HG02981 (cell line): ENCODE measurements around the gene SLC17A2.
A peak's percentile ranks its signal among the peaks of the same experiment; 100 is the strongest.
"Not testable (repeated sequence)": the region's sequence is repeated elsewhere in the genome, so short reads cannot be mapped to it uniquely, and the experiment has no call there.

Experiments
- ATAC-seq: cut with Tn5 transposase; IDR thresholded peaks from one replicate; pipeline ENCODE4 v1.9.1; 2021; ENCODE audit warnings: mild to moderate bottlenecking, moderate library complexity; ENCODE audit not compliant: unreplicated experiment

The SLC17A2 gene

GRCh38 chr6:25952535-25952934 lies 22.0 kb upstream of the SLC17A2 start:
- ATAC-seq, result no peak

GRCh38 chr6:25951296-25952032 lies 21.0 kb upstream of the SLC17A2 start:
- no peak for ATAC-seq

GRCh38 chr6:25950297-25950696 lies 19.8 kb upstream of the SLC17A2 start:
- no peak for ATAC-seq

- no peak for ATAC-seq
Observed at GRCh38 chr6:25949695-25950094, 19.2 kb upstream of the SLC17A2 start.

GRCh38 chr6:25947492-25947891 lies 17.0 kb upstream of the SLC17A2 start:
- ATAC-seq, result not testable (repeated sequence)

GRCh38 chr6:25946631-25947030 lies 16.1 kb upstream of the SLC17A2 start:
- ATAC-seq, result no peak

GRCh38 chr6:25945738-25946137 lies 15.2 kb upstream of the SLC17A2 start:
- ATAC-seq, result not testable (repeated sequence)

- peak; percentile 87 for ATAC-seq
Observed at GRCh38 chr6:25944688-25945574, 14.4 kb upstream of the SLC17A2 start.

- ATAC-seq, result no peak
Observed at GRCh38 chr6:25943887-25944286, 13.4 kb upstream of the SLC17A2 start.

GRCh38 chr6:25942561-25943147 lies 12.2 kb upstream of the SLC17A2 start:
- no peak for ATAC-seq

GRCh38 chr6:25939593-25939992 lies 9.1 kb upstream of the SLC17A2 start:
- no peak for ATAC-seq

- no peak for ATAC-seq
Observed at GRCh38 chr6:25935953-25936352, 5.5 kb upstream of the SLC17A2 start.

- no peak for ATAC-seq
Observed at GRCh38 chr6:25934735-25935313, 4.3 kb upstream of the SLC17A2 start.

- ATAC-seq, result no peak
Observed at GRCh38 chr6:25934156-25934555, 3.7 kb upstream of the SLC17A2 start.

- no peak for ATAC-seq
Observed at GRCh38 chr6:25931411-25931709, 869 bp upstream of the SLC17A2 start.

- ATAC-seq, result not testable (repeated sequence)
Observed at GRCh38 chr6:25929785-25930184, 706 bp downstream of the SLC17A2 start.

GRCh38 chr6:25928562-25929324 lies 1.7 kb downstream of the SLC17A2 start:
- no peak for ATAC-seq

- ATAC-seq, result no peak
Observed at GRCh38 chr6:25927756-25928216, 2.7 kb downstream of the SLC17A2 start.

- ATAC-seq, result no peak
Observed at GRCh38 chr6:25927178-25927577, 3.3 kb downstream of the SLC17A2 start.

GRCh38 chr6:25925876-25926275 lies 4.6 kb downstream of the SLC17A2 start:
- ATAC-seq, result no peak

GRCh38 chr6:25922301-25922700 lies 8.2 kb downstream of the SLC17A2 start:
- no peak for ATAC-seq
